ENCODE results near the gene DEF6.
"Not testable (repeated sequence)": the region's sequence is repeated elsewhere in the genome, so short reads cannot be mapped to it uniquely, and the experiment has no call there.

Gene DEF6

DNA sequence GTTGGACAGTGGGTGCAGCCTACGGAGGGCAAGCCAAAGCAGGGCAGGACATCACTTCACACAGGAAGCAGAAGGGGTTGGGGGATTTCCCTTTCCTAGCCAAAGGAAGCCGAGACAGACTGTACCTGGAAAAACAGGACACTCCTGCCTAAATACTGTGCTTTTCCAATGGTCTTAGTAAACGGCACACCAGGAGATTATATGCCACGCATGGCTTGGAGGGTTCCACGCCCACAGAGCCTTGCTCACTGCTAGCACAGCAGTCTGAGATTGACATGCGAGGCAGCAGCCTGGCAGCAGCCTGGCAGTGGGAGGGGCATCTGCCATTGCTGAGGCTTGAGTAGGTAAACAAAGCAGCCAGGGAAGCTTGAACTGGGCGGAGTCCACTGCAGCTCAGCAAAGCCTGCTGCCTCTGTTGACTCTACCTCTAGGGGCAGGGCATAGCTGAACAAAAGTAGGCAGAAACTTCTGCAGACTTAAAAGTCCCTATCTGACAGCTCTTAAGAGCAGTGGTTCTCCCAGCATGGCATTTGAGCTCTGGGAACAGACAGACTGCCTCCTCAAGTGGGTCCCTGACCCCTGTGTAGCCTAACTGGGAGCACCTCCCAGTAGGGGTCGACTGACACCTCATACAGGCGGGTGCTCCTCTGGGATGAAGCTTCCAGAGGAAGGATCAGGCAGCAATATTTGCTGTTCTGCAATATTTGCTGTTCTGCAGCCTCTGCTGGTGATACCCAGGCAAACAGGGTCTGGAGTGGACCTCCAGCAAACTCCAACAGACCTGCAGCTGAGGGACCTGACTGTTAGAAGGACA lies 34.7 kb downstream of the DEF6 start:
- not testable (repeated sequence) for H2AK5ac ChIP-seq (ENCODE audit: low read depth, low read length); H4K91ac ChIP-seq (ENCODE audit: low read depth, low read length, poor library complexity); H3K27me3 ChIP-seq (ENCODE audit: control insufficient read depth in 3 of 3, insufficient read depth in 3 of 3, low read depth in 1 of 3, low read length in 3 of 3); H2AFZ ChIP-seq (ENCODE audit: low read length); H3K14ac ChIP-seq (ENCODE audit: low read length); H3K4me1 ChIP-seq (ENCODE audit: control insufficient read depth in 2 of 2, insufficient read depth in 1 of 2, low read depth in 1 of 2, low read length in 2 of 2); H3K27ac ChIP-seq (replicated peaks; ENCODE audit: low read length); H2BK5ac ChIP-seq (ENCODE audit: low read length); H3K4me3 ChIP-seq (ENCODE audit: low read length in 2 of 2); H3K36me3 ChIP-seq (replicated peaks in 1 of 2; ENCODE audit: control insufficient read depth in 2 of 2, insufficient read depth in 2 of 2, low read length in 2 of 2); H3K23ac ChIP-seq (ENCODE audit: low read depth, low read length, poor library complexity); H3K9ac ChIP-seq (ENCODE audit: low read depth, low read length, poor library complexity); DNase-seq (ENCODE audit: low spot score); H3K79me1 ChIP-seq (ENCODE audit: low read depth, low read length); H3K4ac ChIP-seq (ENCODE audit: low read length); H2BK15ac ChIP-seq (ENCODE audit: low read length); H2BK120ac ChIP-seq (ENCODE audit: low read depth, low read length); H3K4me2 ChIP-seq (ENCODE audit: insufficient read depth, low read length, poor library complexity, severe bottlenecking); H4K8ac ChIP-seq (ENCODE audit: low read depth, low read length); H2BK12ac ChIP-seq (ENCODE audit: low read length)
- H3K18ac ChIP-seq (ENCODE audit: low read length), result peak overlapping the region; percentile 38
- no CpG with 5 or more reads among the region's 9 CpGs for WGBS, 2 donors (ENCODE audit: extremely low coverage in 2 of 2, insufficient read length in 2 of 2, insufficient replicate concordance in 1 of 2)
- peaks cover 0 to 12% of the 10 kb centered on the region in 2 donors for H3K9me3 ChIP-seq (replicated peaks in 1 of 2; ENCODE audit: control insufficient read depth in 2 of 2, insufficient read depth in 1 of 2, low read depth in 1 of 2, low read length in 2 of 2)

DNA sequence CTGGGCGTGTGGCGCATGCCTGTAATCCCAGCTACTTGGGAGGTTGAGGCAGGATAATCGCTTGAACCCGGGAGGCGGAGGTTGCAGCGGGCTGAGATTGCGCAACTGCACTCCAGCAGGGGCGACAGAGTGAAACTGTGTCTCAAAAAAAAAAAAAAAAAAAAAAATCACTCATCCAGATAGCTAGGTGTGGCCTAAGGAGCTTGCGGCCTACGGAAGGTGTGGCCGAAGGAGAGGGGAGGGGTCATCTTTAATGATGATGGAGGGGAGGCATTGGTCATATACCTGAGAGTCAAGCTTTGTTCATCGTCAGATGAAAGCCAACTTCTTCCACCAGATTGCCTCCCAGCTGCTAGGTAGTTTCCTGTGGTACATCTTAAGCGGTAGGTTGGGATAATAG lies 43.9 kb downstream of the DEF6 start:
- no peaks in the 10 kb centered on the region for H3K27me3 ChIP-seq (ENCODE audit: control insufficient read depth in 3 of 3, insufficient read depth in 3 of 3, low read depth in 1 of 3, low read length in 3 of 3)

DNA sequence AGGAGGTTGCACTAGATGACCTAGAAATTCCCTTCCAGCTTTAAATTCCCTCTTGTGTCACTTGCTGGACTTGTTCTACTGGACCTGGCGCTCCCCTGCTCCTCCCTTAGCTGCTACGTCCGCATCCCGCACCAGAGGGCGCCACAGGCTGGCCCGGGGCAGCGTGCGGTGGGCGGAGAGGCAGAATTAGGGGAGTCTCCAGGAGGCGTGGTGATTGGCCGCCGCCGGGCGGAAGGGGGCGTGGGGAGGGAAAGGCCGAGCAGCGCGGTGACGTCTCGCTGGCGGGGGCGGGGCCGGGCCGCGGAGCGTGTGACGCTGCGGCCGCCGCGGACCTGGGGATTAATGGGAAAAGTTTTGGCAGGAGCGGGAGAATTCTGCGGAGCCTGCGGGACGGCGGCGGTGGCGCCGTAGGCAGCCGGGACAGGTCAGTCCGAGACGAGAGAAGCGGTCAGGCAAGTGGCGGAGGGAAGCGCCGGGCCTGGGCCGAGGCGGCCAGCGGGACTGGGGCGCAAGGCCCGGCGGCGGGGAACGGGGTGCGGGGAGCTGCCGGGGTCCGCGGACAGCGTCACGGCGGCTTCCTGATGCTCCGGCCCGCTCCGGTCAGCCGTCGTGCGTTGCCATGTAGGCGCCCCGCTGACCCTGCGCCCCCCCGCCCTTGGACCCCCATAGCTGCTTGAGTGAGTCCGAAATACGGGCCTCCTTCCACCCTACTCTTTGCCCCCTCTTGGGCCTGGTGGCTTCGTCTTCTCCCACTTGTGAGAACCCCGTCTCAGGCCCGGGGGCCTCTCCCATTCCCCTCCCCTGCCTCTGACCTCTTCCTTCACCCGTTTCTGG lies 44.9 kb downstream of the DEF6 start, which contains the start of gene PPARD:
Gene PPARD, plus strand, starts transcription at position 301 of the 834 bp plus-strand sequence. CDS start 68,530 bp downstream, outside the sequence.
- H3K79me1 ChIP-seq (ENCODE audit: low read depth, low read length), result peaks cover 6% of the 10 kb centered on the region
- WGBS, 2 donors (ENCODE audit: extremely low coverage in 2 of 2, insufficient read length in 2 of 2, insufficient replicate concordance in 1 of 2), result no CpG with 5 or more reads among the region's 77 CpGs

More for the DNA sequence above, 43.9 kb downstream of the DEF6 start:
- Histone ChIP-seq H2AK5ac (ENCODE audit: low read depth, low read length) (no peak overlapping the region), H3K27ac (replicated peaks; ENCODE audit: low read length) (no peak overlapping the region), H2AFZ (ENCODE audit: low read length) (peak overlapping the region; percentile 83), H3K9me3 (replicated peaks in 1 of 2; ENCODE audit: control insufficient read depth in 2 of 2, insufficient read depth in 1 of 2, low read depth in 1 of 2, low read length in 2 of 2) (no peaks in the 10 kb centered on the region), H3K4me1 (ENCODE audit: control insufficient read depth in 2 of 2, insufficient read depth in 1 of 2, low read depth in 1 of 2, low read length in 2 of 2) (peaks cover 0 to 2% of the 10 kb centered on the region in 2 donors), H3K4ac (ENCODE audit: low read length) (no peak overlapping the region), H2BK15ac (ENCODE audit: low read length) (no peak overlapping the region), H4K91ac (ENCODE audit: low read depth, low read length, poor library complexity) (no peak overlapping the region), H2BK120ac (ENCODE audit: low read depth, low read length) (no peak overlapping the region), H2BK12ac (ENCODE audit: low read length) (no peak overlapping the region), H3K36me3 (replicated peaks in 1 of 2; ENCODE audit: control insufficient read depth in 2 of 2, insufficient read depth in 2 of 2, low read length in 2 of 2) (peaks cover 0 to 16% of the 10 kb centered on the region in 2 donors), H3K23ac (ENCODE audit: low read depth, low read length, poor library complexity) (no peak overlapping the region), H3K9ac (ENCODE audit: low read depth, low read length, poor library complexity) (no peak overlapping the region), H3K4me2 (ENCODE audit: insufficient read depth, low read length, poor library complexity, severe bottlenecking) (no peak overlapping the region), H3K18ac (ENCODE audit: low read length) (no peak overlapping the region), H2BK5ac (ENCODE audit: low read length) (no peak overlapping the region), H3K14ac (ENCODE audit: low read length) (no peak overlapping the region), H3K4me3 (ENCODE audit: low read length in 2 of 2) (no peak overlapping the region), H4K8ac (ENCODE audit: low read depth, low read length) (no peak overlapping the region), H3K79me1 (ENCODE audit: low read depth, low read length) (peaks cover 6% of the 10 kb centered on the region)
- no CpG with 5 or more reads among the region's 13 CpGs for WGBS, 2 donors (ENCODE audit: extremely low coverage in 2 of 2, insufficient read length in 2 of 2, insufficient replicate concordance in 1 of 2)
- DNase-seq (ENCODE audit: low spot score), result no peak

More for the DNA sequence above, 44.9 kb downstream of the DEF6 start, which contains the start of gene PPARD:
- Histone ChIP-seq H3K27me3 (ENCODE audit: control insufficient read depth in 3 of 3, insufficient read depth in 3 of 3, low read depth in 1 of 3, low read length in 3 of 3) (no peaks in the 10 kb centered on the region), H3K4ac (ENCODE audit: low read length) (no peak within 1 kb of the TSS), H3K9me3 (replicated peaks in 1 of 2; ENCODE audit: control insufficient read depth in 2 of 2, insufficient read depth in 1 of 2, low read depth in 1 of 2, low read length in 2 of 2) (no peaks in the 10 kb centered on the region), H2BK15ac (ENCODE audit: low read length) (peak within 1 kb of the TSS; percentile 32), H3K4me2 (ENCODE audit: insufficient read depth, low read length, poor library complexity, severe bottlenecking) (peak within 1 kb of the TSS; percentile 92), H3K18ac (ENCODE audit: low read length) (peak within 1 kb of the TSS; percentile 94), H2BK120ac (ENCODE audit: low read depth, low read length) (peak within 1 kb of the TSS; percentile 27), H3K4me1 (ENCODE audit: control insufficient read depth in 2 of 2, insufficient read depth in 1 of 2, low read depth in 1 of 2, low read length in 2 of 2) (peaks cover 0 to 2% of the 10 kb centered on the region in 2 donors), H3K23ac (ENCODE audit: low read depth, low read length, poor library complexity) (peak within 1 kb of the TSS; percentile 97), H4K8ac (ENCODE audit: low read depth, low read length) (no peak within 1 kb of the TSS), H3K27ac (replicated peaks; ENCODE audit: low read length) (no peak within 1 kb of the TSS), H2BK12ac (ENCODE audit: low read length) (no peak within 1 kb of the TSS), H3K36me3 (replicated peaks in 1 of 2; ENCODE audit: control insufficient read depth in 2 of 2, insufficient read depth in 2 of 2, low read length in 2 of 2) (peaks cover 0 to 25% of the 10 kb centered on the region in 2 donors), H2AFZ (ENCODE audit: low read length) (peak within 1 kb of the TSS; percentile 94), H3K9ac (ENCODE audit: low read depth, low read length, poor library complexity) (peak within 1 kb of the TSS; percentile 91), H3K14ac (ENCODE audit: low read length) (no peak within 1 kb of the TSS), H4K91ac (ENCODE audit: low read depth, low read length, poor library complexity) (peak within 1 kb of the TSS; percentile 3), H2BK5ac (ENCODE audit: low read length) (peak within 1 kb of the TSS; percentile 72), H3K4me3 (ENCODE audit: low read length in 2 of 2) (peak within 1 kb of the TSS; percentile 85 to 91), H2AK5ac (ENCODE audit: low read depth, low read length) (no peak within 1 kb of the TSS)
- DNase-seq (ENCODE audit: low spot score), result peak; percentile 97
